Adipose tissue (tissue), 3 donors: ENCODE data around the gene ANKRD44. TPM values are rescaled to one million over a fixed set of nuclear protein-coding genes. Genes with fewer than 3 reads are reported as not detected.

Experiments
- H3K27ac ChIP-seq: one replicate; pipeline ENCODE4 v1.5.1; 2013; ENCODE audit warnings: low read depth, low read length
- WGBS, 3 donors: extraction: QIAGEN DNeasy Blood & Tissue Kit; methylation state at CpG; one replicate each; pipeline ENCODE4 v1.1.7; 2013; 5-methylcytosine and 5-hydroxymethylcytosine counted together
- polyA plus RNA-seq, 3 donors: library from polyadenylated mRNA; stranded (reverse); fragments of 200-250 nt; gene quantifications; one replicate each; pipeline ENCODE4 v1.2.3, GENCODE V29; 2013
- donor health status: healthy with polysubstance abuse.
- donor health status: Bipolar disorder and iron deficiency.
- donor health status: healthy.

The ANKRD44 gene
- polyA plus RNA-seq, 3 donors, result 1.3 to 4.2 (median 3.5) TPM

- H3K27ac ChIP-seq, result no peak overlapping the region
Observed at GRCh38 chr2:197121756-197122385, 188.7 kb downstream of the ANKRD44 start.

GRCh38 chr2:197121255-197121654 is 189.3 kb downstream of the ANKRD44 start:
- WGBS, 3 donors, result 84 to 93% (median 88%) methylated on average over 8 of the region's 8 CpGs
- no peak overlapping the region for H3K27ac ChIP-seq

More at GRCh38 chr2:197121756-197122385, 188.7 kb downstream of the ANKRD44 start:
- WGBS, 3 donors, result 67 to 79% (median 69%) methylated on average over 6 of the region's 6 CpGs

GRCh38 chr2:197116306-197116879 is 194.2 kb downstream of the ANKRD44 start:
- H3K27ac ChIP-seq, result no peak overlapping the region
- 83 to 90% (median 84%) methylated on average over 10 of the region's 10 CpGs for WGBS, 3 donors

- no peak overlapping the region for H3K27ac ChIP-seq
Observed at GRCh38 chr2:197115325-197115724, 195.3 kb downstream of the ANKRD44 start.

GRCh38 chr2:197113275-197113711 is 197.3 kb downstream of the ANKRD44 start:
- H3K27ac ChIP-seq, result no peak overlapping the region
- WGBS, 3 donors, result 0 to 15% (median 13%) methylated on average over 1 of the region's 1 CpG

- 77 to 89% (median 88%) methylated on average over 2 of the region's 2 CpGs for WGBS, 3 donors
- H3K27ac ChIP-seq, result no peak overlapping the region
Observed at GRCh38 chr2:197109326-197109725, 201.3 kb downstream of the ANKRD44 start.

- WGBS, 3 donors, result 59 to 75% (median 64%) methylated on average over 4 of the region's 4 CpGs
- no peak overlapping the region for H3K27ac ChIP-seq
Observed at GRCh38 chr2:197108758-197109157, 201.8 kb downstream of the ANKRD44 start.

- no peak overlapping the region for H3K27ac ChIP-seq
- 48 to 69% (median 49%) methylated on average over 2 of the region's 2 CpGs for WGBS, 3 donors
Observed at GRCh38 chr2:197107291-197108269, 203.0 kb downstream of the ANKRD44 start.

- no peak overlapping the region for H3K27ac ChIP-seq
- WGBS, 3 donors, result 85 to 96% (median 94%) methylated on average over 1 of the region's 1 CpG
Observed at GRCh38 chr2:197103363-197103762, 207.2 kb downstream of the ANKRD44 start.

GRCh38 chr2:197102231-197102630 is 208.3 kb downstream of the ANKRD44 start:
- 75 to 89% (median 81%) methylated on average over 1 of the region's 1 CpG for WGBS, 3 donors
- no peak overlapping the region for H3K27ac ChIP-seq

- no peak overlapping the region for H3K27ac ChIP-seq
- 90 to 98% (median 97%) methylated on average over 2 of the region's 2 CpGs for WGBS, 3 donors
Observed at GRCh38 chr2:197101519-197101918, 209.1 kb downstream of the ANKRD44 start.

GRCh38 chr2:197097578-197098366 is 212.8 kb downstream of the ANKRD44 start:
- H3K27ac ChIP-seq, result no peak overlapping the region
- WGBS, 3 donors, result 56 to 87% (median 59%) methylated on average over 7 of the region's 7 CpGs

GRCh38 chr2:197096649-197097048 is 213.9 kb downstream of the ANKRD44 start:
- H3K27ac ChIP-seq, result no peak overlapping the region
- WGBS, 3 donors, result 67 to 84% (median 81%) methylated on average over 2 of the region's 2 CpGs

GRCh38 chr2:197092431-197092830 is 218.1 kb downstream of the ANKRD44 start:
- WGBS, 3 donors, result 43 to 65% (median 48%) methylated on average over 4 of the region's 4 CpGs
- no peak overlapping the region for H3K27ac ChIP-seq

GRCh38 chr2:197090742-197091367 is 219.7 kb downstream of the ANKRD44 start:
- no peak overlapping the region for H3K27ac ChIP-seq
- WGBS, 3 donors, result 78 to 92% (median 82%) methylated on average over 10 of the region's 10 CpGs

GRCh38 chr2:197089655-197090054 is 220.9 kb downstream of the ANKRD44 start:
- 82 to 93% (median 93%) methylated on average over 2 of the region's 2 CpGs for WGBS, 3 donors
- H3K27ac ChIP-seq, result no peak overlapping the region

GRCh38 chr2:197088694-197089093 is 221.9 kb downstream of the ANKRD44 start:
- no peak overlapping the region for H3K27ac ChIP-seq
- 55 to 63% (median 62%) methylated on average over 5 of the region's 5 CpGs for WGBS, 3 donors

GRCh38 chr2:197086500-197086899 is 224.1 kb downstream of the ANKRD44 start:
- H3K27ac ChIP-seq, result no peak overlapping the region
- WGBS, 3 donors, result 51 to 80% (median 54%) methylated on average over 4 of the region's 4 CpGs
